HG03159 (cell line): ENCODE results near the gene ACKR1.

ENCODE experiments used
- ATAC-seq: cut with Tn5 transposase; IDR thresholded peaks from one replicate; pipeline ENCODE4 v1.9.1; 2021; ENCODE audit warnings: mild to moderate bottlenecking, moderate library complexity; ENCODE audit not compliant: unreplicated experiment

ACKR1 gene

GRCh38 chr1:159187033-159187432 is 17.6 kb upstream of the ACKR1 start:
- no peak for ATAC-seq

GRCh38 chr1:159187647-159188374 is 16.9 kb upstream of the ACKR1 start:
- no peak for ATAC-seq

DNA sequence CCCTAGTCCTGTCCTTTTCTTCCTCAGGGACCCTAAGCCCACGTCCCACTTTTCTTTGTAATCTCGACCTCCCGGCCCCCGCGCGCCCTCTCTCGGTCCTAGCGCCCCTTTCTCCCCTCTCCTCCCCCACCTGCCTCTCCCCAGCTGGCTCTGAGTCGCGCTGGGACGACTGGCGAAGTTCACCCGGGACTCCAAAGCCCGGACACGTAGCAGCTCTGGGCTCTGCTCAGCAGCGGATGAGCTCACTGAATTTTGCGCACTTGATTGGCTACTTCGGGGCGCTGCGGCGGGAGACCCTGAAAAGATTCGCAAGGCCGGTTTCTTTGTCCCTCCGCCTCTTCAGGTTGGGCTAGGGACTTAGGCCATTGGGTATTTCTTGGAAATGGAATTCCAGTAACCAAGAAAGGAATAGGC is 16.3 kb upstream of the ACKR1 start:
- peak; percentile 85 for ATAC-seq

DNA sequence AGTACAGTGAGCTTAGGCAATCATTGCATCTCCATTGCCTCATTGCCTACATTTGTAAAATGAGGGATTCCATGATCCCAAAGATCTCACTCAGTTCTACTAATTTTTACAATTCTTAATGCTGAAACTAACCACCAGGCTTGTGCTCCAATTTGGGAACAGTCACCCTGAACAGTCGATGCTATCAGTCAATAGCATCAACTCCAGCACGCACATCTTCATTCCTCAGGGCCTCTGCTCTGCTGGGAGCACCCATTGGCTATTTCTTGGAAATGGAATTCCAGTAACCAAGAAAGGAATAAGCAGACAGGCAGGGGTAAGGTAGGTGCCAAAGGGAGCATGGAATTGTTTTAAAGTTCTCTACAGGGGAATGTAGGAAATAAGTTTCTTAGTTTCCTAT is 14.2 kb upstream of the ACKR1 start:
- ATAC-seq: no peak

DNA sequence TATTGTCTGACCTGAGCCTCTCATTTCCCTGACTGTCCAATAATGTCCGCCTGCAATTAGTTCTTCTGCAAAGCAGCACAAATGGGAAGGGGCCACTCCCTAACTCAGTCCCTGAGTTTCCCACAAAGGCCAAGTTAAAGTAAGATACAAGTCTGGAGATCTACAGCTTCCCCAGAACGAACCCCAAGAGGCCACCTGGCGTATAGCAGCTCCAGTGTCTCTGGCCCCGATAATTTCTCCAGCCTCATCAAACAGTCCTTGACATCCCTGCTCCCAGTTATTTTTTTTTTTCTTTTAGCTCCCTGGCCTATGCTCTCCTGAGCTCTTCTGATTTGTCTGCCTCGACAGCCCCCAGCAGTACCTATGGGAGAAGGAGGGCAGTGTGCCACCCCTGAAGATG is 8.1 kb upstream of the ACKR1 start:
- ATAC-seq: no peak

DNA sequence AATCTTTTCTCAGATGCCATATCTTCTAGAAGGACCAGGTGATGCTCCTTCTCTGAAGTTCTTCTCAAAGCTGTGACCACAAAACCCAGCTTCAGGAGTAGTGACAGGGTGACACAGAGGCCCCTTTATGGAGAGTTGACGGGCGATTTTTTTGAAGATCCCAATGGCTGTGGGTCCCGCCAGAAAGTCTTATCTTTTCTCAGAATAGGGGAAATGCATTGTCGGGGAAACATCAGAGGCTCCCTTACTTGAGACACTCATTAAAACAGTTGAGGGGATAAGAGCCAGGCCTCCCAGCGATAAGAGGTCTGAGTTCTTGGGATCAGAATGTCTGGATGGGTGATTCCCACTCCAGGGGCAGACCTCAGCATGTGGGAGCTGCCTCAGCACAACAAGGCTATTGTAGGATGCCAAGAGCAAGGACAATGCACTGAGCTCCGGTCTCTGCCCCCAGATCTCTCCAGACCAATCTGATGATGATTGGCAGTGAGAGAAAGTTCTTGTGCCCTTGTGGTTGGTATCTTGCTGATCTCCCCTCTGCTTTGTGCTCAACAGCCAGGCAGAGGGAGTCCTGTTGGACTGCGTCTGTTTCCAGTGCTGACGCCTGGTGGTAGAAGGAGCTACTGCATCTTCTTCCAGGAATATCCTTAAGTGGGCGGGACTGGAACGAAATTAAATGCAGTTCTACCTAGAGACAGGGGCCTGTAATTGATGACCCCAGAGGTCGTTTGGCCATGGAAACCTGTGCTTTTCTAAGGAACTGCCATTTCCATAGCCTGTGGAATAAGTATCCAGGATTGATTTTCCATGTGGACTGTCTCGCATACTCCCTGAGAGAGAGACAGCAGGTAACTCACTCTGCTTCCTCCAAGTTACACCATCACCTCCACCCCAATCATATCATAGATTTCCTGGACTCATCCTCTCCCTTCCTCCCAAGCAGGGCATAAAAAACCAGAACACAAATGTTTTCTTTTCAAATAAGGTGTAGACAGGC is 6.8 kb upstream of the ACKR1 start:
- ATAC-seq: peak; percentile 95

DNA sequence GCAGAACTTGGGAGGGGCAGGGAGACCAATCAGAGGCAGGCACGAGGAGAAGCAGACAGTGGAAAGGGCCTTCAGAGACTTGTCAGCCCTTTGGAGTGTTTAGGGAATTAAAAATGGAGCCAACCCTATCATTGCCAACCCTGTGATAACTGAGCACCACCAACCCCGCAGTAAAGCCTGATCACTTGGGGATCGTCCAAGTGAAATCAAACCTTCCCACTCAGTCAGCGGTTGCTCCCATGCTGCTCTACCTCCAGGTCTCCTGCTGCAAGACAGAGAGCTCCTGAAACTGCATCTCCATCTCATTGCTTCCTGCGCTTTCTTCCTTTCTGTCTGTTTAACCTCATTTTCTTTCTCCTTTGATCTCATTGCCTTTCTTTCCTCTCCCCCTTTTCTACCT is 4.8 kb upstream of the ACKR1 start:
- ATAC-seq: no peak

- no peak for ATAC-seq
These were observed 3.9 kb upstream of the ACKR1 start for GRCh38 chr1:159200769-159201168.

- no peak for ATAC-seq
These were observed 3.0 kb upstream of the ACKR1 start for GRCh38 chr1:159201642-159202041.

GRCh38 chr1:159203610-159204009 is 1.1 kb upstream of the ACKR1 start:
- ATAC-seq: no peak

GRCh38 chr1:159205225-159205624 is 550 bp downstream of the ACKR1 start:
- ATAC-seq: no peak

GRCh38 chr1:159206110-159206509 is 1.4 kb downstream of the ACKR1 start:
- ATAC-seq: no peak

- ATAC-seq: no peak
These were observed 2.4 kb downstream of the ACKR1 start for GRCh38 chr1:159207080-159207479.

DNA sequence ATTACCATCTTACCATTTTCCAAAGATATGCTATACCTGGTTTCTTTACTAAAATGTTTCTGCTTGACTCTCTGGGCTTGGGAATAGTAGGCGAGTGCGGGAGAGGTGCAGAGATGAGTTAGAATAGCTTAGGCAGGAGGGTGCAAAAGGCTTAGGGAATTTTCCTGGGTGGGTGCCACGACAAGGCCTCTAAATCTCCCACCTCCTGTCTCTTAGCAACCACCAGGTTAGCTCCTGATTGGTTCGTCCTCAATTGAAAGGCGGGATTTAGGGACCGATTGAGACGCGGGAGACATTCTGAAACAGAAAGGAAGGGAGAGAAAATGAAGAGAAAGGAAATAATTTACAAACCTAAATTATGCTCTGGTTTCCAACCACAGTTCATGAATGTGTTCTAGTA is 3.1 kb downstream of the ACKR1 start:
- no peak for ATAC-seq

- ATAC-seq: no peak
These were observed 3.6 kb downstream of the ACKR1 start for GRCh38 chr1:159208175-159208825.

GRCh38 chr1:159209061-159209460 is 4.4 kb downstream of the ACKR1 start:
- no peak for ATAC-seq

- no peak for ATAC-seq
These were observed 6.9 kb downstream of the ACKR1 start for GRCh38 chr1:159211331-159212136.

DNA sequence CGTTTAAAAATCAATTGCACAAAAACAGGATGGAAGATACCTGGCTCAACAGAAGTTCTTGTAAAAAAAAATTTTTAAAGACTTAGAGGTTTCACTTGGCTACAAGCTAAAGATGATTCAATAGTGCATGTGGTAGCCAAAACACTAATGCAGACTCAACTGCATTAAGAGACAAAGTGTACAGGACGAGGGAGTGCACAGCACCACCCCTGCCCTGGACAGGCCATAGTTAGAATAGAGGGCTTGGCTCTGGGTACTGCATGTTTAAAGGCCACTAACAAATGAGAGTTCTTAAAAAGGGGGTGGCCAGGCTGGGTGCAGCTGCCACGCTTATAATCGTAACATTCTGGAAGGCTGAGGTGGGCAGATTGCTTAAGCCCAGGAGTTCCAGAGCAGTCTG is 7.9 kb downstream of the ACKR1 start:
- no peak for ATAC-seq

- ATAC-seq: peak; percentile 70
These were observed 9.6 kb downstream of the ACKR1 start for GRCh38 chr1:159214149-159214760.
